A549 (cell line): ENCODE measurements around the gene SLC49A3. TPM values are rescaled to one million over a fixed set of nuclear protein-coding genes. Genes with fewer than 3 reads are reported as not detected.
"Not testable (repeated sequence)": the region's sequence is repeated elsewhere in the genome, so short reads cannot be mapped to it uniquely, and the experiment has no call there.

Experiments
- ATAC-seq, 2 experiments: fragments of 200-7000 bp in 1 of 2; fragments of >200 bp in 1 of 2; cut with Nextera tagmentation in 1 of 2; cut with Tn5 transposase in 1 of 2; 3 replicates each; pipeline versions ENCODE4 v1.8.0 to v1.9.1; 2018 to 2020; ENCODE audit warnings: mild to moderate bottlenecking in 1 of 2, moderate library complexity in 1 of 2
- CTCF ChIA-PET: fragments of 300-600 bp; sonication (Branson Sonifier 250); formaldehyde crosslinking; extraction: SDS; loops from one replicate; lab custom pipeline; 2021; ENCODE audit warnings: antibody characterized with exemption, inconsistent platforms; lab: Yijun Ruan, JAX
- POLR2A ChIA-PET: fragments of 350-600 bp; formaldehyde crosslinking; extraction: SDS; loops from one replicate; lab custom pipeline; 2021; ENCODE audit warnings: antibody characterized with exemption, inconsistent platforms; lab: Yijun Ruan, JAX
- DNase-seq, 2 experiments: peaks; one replicate each; pipeline versions ENCODE4 v3.0.0 to v3.0.0-alpha.2; 2011 to 2016; ENCODE audit warnings: low read depth in 1 of 2, low spot score in 1 of 2
- FAIRE-seq: peaks from 2 replicates; lab custom pipeline; 2011; peaks lifted over from hg19 to GRCh38; lab: Jason Lieb, UNC
- H3K27ac ChIP-seq, 2 experiments: fragments of >200 bp; sonication (Bioruptor Twin); formaldehyde crosslinking; 3 replicates each; pipeline ENCODE4 v1.5.1; 2016 to 2017
- H3K4me1 ChIP-seq: fragments of >200 bp; sonication (Bioruptor Twin); formaldehyde crosslinking; 3 replicates; pipeline ENCODE4 v1.6.1; 2016
- H3K4me2 ChIP-seq: fragments of >200 bp; sonication (Bioruptor Twin); formaldehyde crosslinking; 3 replicates; pipeline ENCODE4 v1.6.1; 2016
- H3K4me3 ChIP-seq: fragments of >200 bp; sonication (Bioruptor Twin); formaldehyde crosslinking; 3 replicates; pipeline ENCODE4 v1.5.1; 2016
- H3K9me3 ChIP-seq: fragments of >200 bp; sonication (Bioruptor Twin); formaldehyde crosslinking; 3 replicates; pipeline ENCODE4 v1.6.1; 2016
- CHD2 ChIP-seq: fragments of 150-350 bp; IDR thresholded peaks from 2 replicates; pipeline ENCODE4 v1.6.1; 2014; ENCODE audit warnings: low read length; ENCODE audit not compliant: partially characterized antibody
- ESRRA ChIP-seq: fragments of 150-350 bp; IDR thresholded peaks from 2 replicates; pipeline ENCODE4 v1.6.1; 2014; ENCODE audit warnings: mild to moderate bottlenecking, low read length, borderline replicate concordance
- HDAC2 ChIP-seq: fragments of 200-600 bp; sonication (generic); IDR thresholded peaks from 2 replicates; pipeline ENCODE4 v1.6.1; 2016
- HOXB13 ChIP-seq: fragments of 250-450 bp; sonication (Bioruptor Pico); IDR thresholded peaks from 2 replicates; pipeline ENCODE4 v1.5.0; 2020; ENCODE audit warnings: low read depth, mild to moderate bottlenecking, moderate library complexity
- HOXB5 ChIP-seq: fragments of 250-450 bp; sonication (Bioruptor Pico); IDR thresholded peaks from 2 replicates; pipeline ENCODE4 v1.5.0; 2020; ENCODE audit warnings: mild to moderate bottlenecking, moderate library complexity
- JUN ChIP-seq, 2 experiments: fragments of >200 bp; sonication (Bioruptor Twin); formaldehyde crosslinking; IDR thresholded peaks; 2 replicates in 1 of 2; 3 replicates in 1 of 2; pipeline ENCODE4 v1.6.1; 2016 to 2017
- KDM1A ChIP-seq: fragments of 200-600 bp; sonication (generic); IDR thresholded peaks from 2 replicates; pipeline ENCODE4 v1.6.1; 2016; ENCODE audit warnings: low read depth, mild to moderate bottlenecking
- NR3C1 ChIP-seq: fragments of >200 bp; sonication (Bioruptor Twin); formaldehyde crosslinking; IDR thresholded peaks from 3 replicates; pipeline ENCODE4 v1.6.1; 2017
- POLR2A ChIP-seq: IDR thresholded peaks from 2 replicates; pipeline ENCODE4 v1.6.1; 2012; ENCODE audit warnings: mild to moderate bottlenecking, low read length
- RCOR1 ChIP-seq: fragments of 150-350 bp; IDR thresholded peaks from 2 replicates; pipeline ENCODE4 v1.6.1; 2014; ENCODE audit warnings: antibody characterized with exemption, low read length, low read depth
- RFX5 ChIP-seq: fragments of 450-650 bp; IDR thresholded peaks from 2 replicates; pipeline ENCODE4 v1.7.1; 2014; ENCODE audit warnings: antibody characterized with exemption, mild to moderate bottlenecking, moderate library complexity
- TFCP2L1 ChIP-seq: fragments of 250-450 bp; sonication (Bioruptor Pico); IDR thresholded peaks from 2 replicates; pipeline ENCODE4 v1.5.0; 2021; ENCODE audit warnings: mild to moderate bottlenecking
- ZNF302 ChIP-seq: fragments of 250-450 bp; sonication (Bioruptor Pico); IDR thresholded peaks from 2 replicates; pipeline ENCODE4 v1.9.0; 2021; ENCODE audit warnings: inconsistent platforms, mild to moderate bottlenecking, moderate library complexity
- WGBS: methylation state at CpG from one replicate; pipeline ENCODE4 v1.1.6; 2017; ENCODE audit errors: missing lambda C conversion rate; 5-methylcytosine and 5-hydroxymethylcytosine counted together
- polyA plus RNA-seq, 4 experiments: library from polyadenylated mRNA; depleted of rRNA in 3 of 4; stranded (reverse); fragments of >200 nt; fragmentation: RNase III in 1 of 4; extraction: RNeasy Plus Mini Kit Qiagen cat#74134 plus additional on column Dnase treatment in 1 of 4; gene quantifications; 2 replicates in 3 of 4; 3 replicates in 1 of 4; pipeline ENCODE4 v1.2.3, GENCODE V29; 2011 to 2017
- TF ChIP-seq, protein P1 (sequence below): IDR thresholded peaks from 2 replicates; pipeline ENCODE4 v1.6.1; 2012
- TF ChIP-seq, protein P2 (sequence below): fragments of 150-350 bp; IDR thresholded peaks from 2 replicates; pipeline ENCODE4 v1.6.1; 2014; ENCODE audit warnings: low read depth, mild to moderate bottlenecking, low read length
- TF ChIP-seq, protein P3 (sequence below): fragments of 250-450 bp; sonication (Bioruptor Pico); IDR thresholded peaks from 2 replicates; pipeline ENCODE4 v1.5.0; 2021; ENCODE audit warnings: mild to moderate bottlenecking, moderate library complexity, borderline replicate concordance
- TF ChIP-seq, protein P4 (sequence below): IDR thresholded peaks from 2 replicates; pipeline ENCODE4 v1.6.1; 2012; ENCODE audit warnings: low read depth, borderline replicate concordance

SLC49A3 gene
- polyA plus RNA-seq, 2 of the 4 experiments (the other 2 are of a cell fraction): 0.05 to 0.12 TPM

GRCh38 chr4:671769-672168 is 17.2 kb downstream of the SLC49A3 start:
- H3K9me3 ChIP-seq: no peaks in the 10 kb centered on the region
- FAIRE-seq (no peak), ATAC-seq (no peak), DNase-seq (no peak)
- peaks cover 10% of the 10 kb centered on the region; the same call in 2 of the 3 replicates for H3K4me1 ChIP-seq
- WGBS: 89% methylated on average over 3 of the region's 3 CpGs
- CTCF ChIA-PET: no interaction called here
- no peak overlapping the region for H3K27ac ChIP-seq
- H3K4me2 ChIP-seq: no peak overlapping the region
- POLR2A ChIA-PET: no interaction called here
- TF ChIP-seq, protein P1, sequence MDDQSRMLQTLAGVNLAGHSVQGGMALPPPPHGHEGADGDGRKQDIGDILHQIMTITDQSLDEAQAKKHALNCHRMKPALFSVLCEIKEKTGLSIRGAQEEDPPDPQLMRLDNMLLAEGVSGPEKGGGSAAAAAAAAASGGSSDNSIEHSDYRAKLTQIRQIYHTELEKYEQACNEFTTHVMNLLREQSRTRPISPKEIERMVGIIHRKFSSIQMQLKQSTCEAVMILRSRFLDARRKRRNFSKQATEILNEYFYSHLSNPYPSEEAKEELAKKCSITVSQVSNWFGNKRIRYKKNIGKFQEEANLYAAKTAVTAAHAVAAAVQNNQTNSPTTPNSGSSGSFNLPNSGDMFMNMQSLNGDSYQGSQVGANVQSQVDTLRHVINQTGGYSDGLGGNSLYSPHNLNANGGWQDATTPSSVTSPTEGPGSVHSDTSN: no peak
- TF ChIP-seq RFX5: no peak
- TF ChIP-seq CHD2: no peak
- TF ChIP-seq HDAC2: no peak
- TF ChIP-seq RCOR1: no peak
- no peak for TF ChIP-seq POLR2A
- TF ChIP-seq, protein P2, sequence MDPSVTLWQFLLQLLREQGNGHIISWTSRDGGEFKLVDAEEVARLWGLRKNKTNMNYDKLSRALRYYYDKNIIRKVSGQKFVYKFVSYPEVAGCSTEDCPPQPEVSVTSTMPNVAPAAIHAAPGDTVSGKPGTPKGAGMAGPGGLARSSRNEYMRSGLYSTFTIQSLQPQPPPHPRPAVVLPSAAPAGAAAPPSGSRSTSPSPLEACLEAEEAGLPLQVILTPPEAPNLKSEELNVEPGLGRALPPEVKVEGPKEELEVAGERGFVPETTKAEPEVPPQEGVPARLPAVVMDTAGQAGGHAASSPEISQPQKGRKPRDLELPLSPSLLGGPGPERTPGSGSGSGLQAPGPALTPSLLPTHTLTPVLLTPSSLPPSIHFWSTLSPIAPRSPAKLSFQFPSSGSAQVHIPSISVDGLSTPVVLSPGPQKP: no peak
- TF ChIP-seq ESRRA: no peak
- no peak for TF ChIP-seq ZNF302 (CRISPR knock-in tag)
- TF ChIP-seq, protein P3, sequence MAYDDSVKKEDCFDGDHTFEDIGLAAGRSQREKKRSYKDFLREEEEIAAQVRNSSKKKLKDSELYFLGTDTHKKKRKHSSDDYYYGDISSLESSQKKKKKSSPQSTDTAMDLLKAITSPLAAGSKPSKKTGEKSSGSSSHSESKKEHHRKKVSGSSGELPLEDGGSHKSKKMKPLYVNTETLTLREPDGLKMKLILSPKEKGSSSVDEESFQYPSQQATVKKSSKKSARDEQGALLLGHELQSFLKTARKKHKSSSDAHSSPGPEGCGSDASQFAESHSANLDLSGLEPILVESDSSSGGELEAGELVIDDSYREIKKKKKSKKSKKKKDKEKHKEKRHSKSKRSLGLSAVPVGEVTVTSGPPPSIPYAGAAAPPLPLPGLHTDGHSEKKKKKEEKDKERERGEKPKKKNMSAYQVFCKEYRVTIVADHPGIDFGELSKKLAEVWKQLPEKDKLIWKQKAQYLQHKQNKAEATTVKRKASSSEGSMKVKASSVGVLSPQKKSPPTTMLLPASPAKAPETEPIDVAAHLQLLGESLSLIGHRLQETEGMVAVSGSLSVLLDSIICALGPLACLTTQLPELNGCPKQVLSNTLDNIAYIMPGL (CRISPR knock-in tag): no peak
- TF ChIP-seq HOXB13 (CRISPR knock-in tag): no peak
- TF ChIP-seq KDM1A: no peak
- no peak for TF ChIP-seq TFCP2L1 (CRISPR knock-in tag)
- TF ChIP-seq HOXB5 (CRISPR knock-in tag): no peak
- TF ChIP-seq, protein P4, sequence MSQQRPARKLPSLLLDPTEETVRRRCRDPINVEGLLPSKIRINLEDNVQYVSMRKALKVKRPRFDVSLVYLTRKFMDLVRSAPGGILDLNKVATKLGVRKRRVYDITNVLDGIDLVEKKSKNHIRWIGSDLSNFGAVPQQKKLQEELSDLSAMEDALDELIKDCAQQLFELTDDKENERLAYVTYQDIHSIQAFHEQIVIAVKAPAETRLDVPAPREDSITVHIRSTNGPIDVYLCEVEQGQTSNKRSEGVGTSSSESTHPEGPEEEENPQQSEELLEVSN: no peak
- TF ChIP-seq JUN (IDR thresholded peaks at IDR 0.05): no peak
- no peak for TF ChIP-seq NR3C1
- H3K4me3 ChIP-seq: no peak overlapping the region

DNA sequence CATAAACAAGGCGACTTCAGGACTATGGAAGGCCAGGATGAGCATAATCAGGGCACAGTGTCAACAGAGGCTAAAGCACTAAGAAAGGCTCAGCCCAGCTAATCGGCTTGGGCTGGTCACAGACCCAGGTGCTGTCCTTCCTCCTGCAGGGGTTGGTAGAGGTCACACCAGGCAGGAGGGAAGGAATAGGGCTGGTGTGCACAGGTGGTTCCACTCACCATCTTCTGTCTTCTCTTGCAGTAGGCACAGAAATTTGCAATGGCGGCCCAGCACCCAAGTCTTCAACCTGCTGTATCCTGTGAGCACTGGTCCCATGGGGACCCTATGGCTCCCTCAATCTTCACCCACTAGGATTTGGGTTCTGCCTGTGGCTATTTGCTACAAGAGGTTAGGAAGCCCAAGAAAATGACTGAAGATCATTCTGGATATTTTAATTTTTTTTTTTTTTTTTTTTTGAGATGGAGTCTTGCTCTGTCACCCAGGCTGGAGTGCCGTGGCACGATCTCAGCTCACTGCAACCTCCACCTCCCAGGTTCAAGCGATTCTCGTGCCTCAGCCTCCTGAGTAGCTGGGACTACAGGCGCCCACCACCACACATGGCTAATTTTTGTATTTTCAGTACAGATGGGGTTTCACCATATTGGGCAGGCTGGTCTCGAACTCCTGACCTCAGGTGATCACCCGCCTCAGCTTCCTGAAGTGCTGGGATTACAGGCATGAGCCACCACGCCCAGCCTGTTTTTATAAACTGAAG is 19.0 kb downstream of the SLC49A3 start:
- H3K4me1 ChIP-seq, CTCF ChIA-PET, DNase-seq, ATAC-seq, FAIRE-seq, H3K27ac ChIP-seq, H3K4me3 ChIP-seq, H3K9me3 ChIP-seq, H3K4me2 ChIP-seq: not testable (repeated sequence)
- 93% methylated on average over 11 of the region's 11 CpGs for WGBS
- POLR2A ChIA-PET: interaction anchor here (0.6 kb wide), 1 partner anchor 217 kb away, joined by 3 read pairs; no protein-coding TSS in a partner anchor

GRCh38 chr4:668219-668618 is 20.7 kb downstream of the SLC49A3 start:
- H3K4me1 ChIP-seq, DNase-seq, H3K27ac ChIP-seq, POLR2A ChIA-PET, H3K4me2 ChIP-seq, H3K9me3 ChIP-seq, ATAC-seq, FAIRE-seq, H3K4me3 ChIP-seq, CTCF ChIA-PET: not testable (repeated sequence)
- WGBS: 96% methylated on average over 4 of the region's 6 CpGs
